Measurements from ENCODE around the gene RUFY1.

RUFY1 gene

DNA sequence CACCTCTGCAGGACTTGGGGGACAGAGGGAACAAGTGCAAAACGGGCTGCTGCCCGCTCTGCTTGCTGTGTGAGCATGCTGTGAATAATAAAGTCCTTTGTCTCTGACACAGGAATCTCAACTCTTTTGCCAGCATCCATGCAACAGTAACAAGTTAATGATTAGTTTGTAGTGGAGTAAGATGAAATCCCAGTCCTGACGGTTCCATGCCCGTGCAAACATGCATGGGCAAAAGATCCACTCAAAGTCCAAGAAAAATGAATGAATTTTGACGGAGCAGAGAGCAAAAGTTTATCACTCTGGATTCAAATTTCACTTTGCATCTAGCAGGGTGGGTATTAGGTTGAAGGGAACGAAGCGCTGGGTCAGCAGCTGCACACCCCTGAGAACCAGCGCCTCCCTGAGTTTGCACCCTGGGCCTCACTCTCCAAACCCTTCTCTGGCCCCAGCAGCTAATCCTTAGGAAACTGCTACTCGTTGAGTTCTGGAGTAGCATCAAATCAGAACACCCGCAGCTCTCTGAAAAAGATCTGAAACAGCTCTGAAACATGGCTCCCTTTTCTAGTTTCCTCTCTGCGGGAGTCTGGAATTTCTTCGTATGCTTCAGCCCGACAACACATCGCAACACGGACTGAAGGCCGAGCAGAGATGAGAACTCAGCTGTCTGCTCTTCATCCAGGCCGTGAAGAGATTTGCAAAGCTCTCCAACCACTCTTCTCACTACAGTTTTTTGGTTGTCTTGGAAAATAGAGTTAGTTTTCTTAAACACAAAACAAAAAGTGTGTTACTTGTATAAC is 45.6 kb upstream of the RUFY1 start:
- Histone ChIP-seq H4K91ac (ENCODE audit: low read length) (no peak overlapping the region), H2AFZ (ENCODE audit: low read depth, low read length) (no peak overlapping the region), H3K14ac (ENCODE audit: low read length in 2 of 2) (no peak overlapping the region), H4K8ac (ENCODE audit: low read length) (no peak overlapping the region), H3K27ac (ENCODE audit: low read length, poor library complexity, severe bottlenecking) (no peak overlapping the region), H2BK120ac (ENCODE audit: low read depth, low read length) (no peak overlapping the region), H3K4me1 (ENCODE audit: control insufficient read depth, insufficient read depth, low read depth, low read length) (no peaks in the 10 kb centered on the region), H3K27me3 (ENCODE audit: control insufficient read depth in 1 of 2, insufficient read depth in 1 of 2, low read length in 2 of 2) (no peaks in the 10 kb centered on the region), H2BK5ac (ENCODE audit: low read depth, low read length, poor library complexity, severe bottlenecking) (no peak overlapping the region), H3K18ac (ENCODE audit: low read depth in 1 of 2, low read length in 2 of 2) (no peak overlapping the region), H3K4me3 (ENCODE audit: insufficient read depth in 1 of 2, low read depth in 1 of 2, low read length in 2 of 2) (no peak overlapping the region), H3K4ac (ENCODE audit: low read depth in 1 of 2, low read length in 2 of 2) (no peak overlapping the region), H3K4me2 (ENCODE audit: low read length, poor library complexity, severe bottlenecking) (no peak overlapping the region), H3K36me3 (ENCODE audit: control insufficient read depth in 1 of 2, insufficient read depth in 2 of 2, low read depth in 1 of 2, low read length in 2 of 2) (no peaks in the 10 kb centered on the region), H3K79me1 (replicated peaks; ENCODE audit: low read length, poor library complexity, severe bottlenecking) (no peaks in the 10 kb centered on the region), H2AK5ac (ENCODE audit: low read length, severe bottlenecking) (no peak overlapping the region), H3K23ac (ENCODE audit: low read length in 2 of 2) (no peak overlapping the region), H2BK15ac (ENCODE audit: low read depth, poor library complexity, severe bottlenecking) (no peak overlapping the region), H3K9me3 (ENCODE audit: control insufficient read depth, low read length) (no peaks in the 10 kb centered on the region), H2BK12ac (ENCODE audit: low read length in 2 of 2) (no peak overlapping the region), H3K9ac (ENCODE audit: low read length) (no peak overlapping the region)
- 74% methylated on average over 16 of the region's 17 CpGs for WGBS
- no peak for DNase-seq

DNA sequence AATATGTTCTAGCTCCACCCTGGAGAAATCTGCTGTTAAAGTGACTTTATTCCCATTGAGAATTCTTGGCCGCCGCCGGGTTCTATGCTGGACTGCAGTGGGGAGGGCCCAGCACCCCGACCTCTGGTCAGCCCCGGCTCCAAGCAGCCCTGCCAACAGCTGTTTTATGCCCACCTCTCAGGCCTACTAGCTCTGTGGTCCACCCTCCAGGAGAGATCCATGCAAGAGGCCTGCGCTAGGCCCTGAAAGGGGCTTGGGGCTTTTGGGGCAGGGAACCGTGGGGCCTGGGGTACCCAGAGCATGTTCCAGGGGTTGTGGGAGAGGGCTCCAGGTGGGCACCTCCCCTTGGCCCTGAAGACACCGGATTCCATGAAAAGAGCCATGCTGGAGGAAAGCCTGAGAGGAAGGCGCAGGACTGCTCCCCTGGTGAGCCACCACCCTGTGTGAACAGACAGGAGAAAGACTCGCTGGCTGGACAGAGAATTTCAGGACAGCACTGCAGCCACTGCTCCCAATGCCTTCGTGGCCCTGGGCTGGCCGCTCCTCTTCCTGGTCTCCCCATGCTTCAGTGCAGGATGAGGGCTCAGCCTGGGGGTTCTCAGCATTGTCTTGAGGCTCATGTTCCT is 44.6 kb upstream of the RUFY1 start:
- H3K18ac ChIP-seq (ENCODE audit: low read depth in 1 of 2, low read length in 2 of 2) = no peak overlapping the region
- no peak overlapping the region for H3K4me3 ChIP-seq (ENCODE audit: insufficient read depth in 1 of 2, low read depth in 1 of 2, low read length in 2 of 2)
- H2AFZ ChIP-seq (ENCODE audit: low read depth, low read length) = no peak overlapping the region
- H4K91ac ChIP-seq (ENCODE audit: low read length) = no peak overlapping the region
- no peaks in the 10 kb centered on the region for H3K36me3 ChIP-seq (ENCODE audit: control insufficient read depth in 1 of 2, insufficient read depth in 2 of 2, low read depth in 1 of 2, low read length in 2 of 2)
- no peak overlapping the region for H3K9ac ChIP-seq (ENCODE audit: low read length)
- H2BK15ac ChIP-seq (ENCODE audit: low read depth, poor library complexity, severe bottlenecking) = no peak overlapping the region
- 84% methylated on average over 12 of the region's 12 CpGs for WGBS
- no peaks in the 10 kb centered on the region for H3K4me1 ChIP-seq (ENCODE audit: control insufficient read depth, insufficient read depth, low read depth, low read length)
- H3K79me1 ChIP-seq (replicated peaks; ENCODE audit: low read length, poor library complexity, severe bottlenecking) = no peaks in the 10 kb centered on the region
- no peak overlapping the region for H2BK120ac ChIP-seq (ENCODE audit: low read depth, low read length)
- H3K23ac ChIP-seq (ENCODE audit: low read length in 2 of 2) = no peak overlapping the region
- no peak overlapping the region for H3K27ac ChIP-seq (ENCODE audit: low read length, poor library complexity, severe bottlenecking)
- no peak overlapping the region for H3K14ac ChIP-seq (ENCODE audit: low read length in 2 of 2)
- no peak for DNase-seq
- H2BK5ac ChIP-seq (ENCODE audit: low read depth, low read length, poor library complexity, severe bottlenecking) = no peak overlapping the region
- no peaks in the 10 kb centered on the region for H3K9me3 ChIP-seq (ENCODE audit: control insufficient read depth, low read length)
- H3K4ac ChIP-seq (ENCODE audit: low read depth in 1 of 2, low read length in 2 of 2) = no peak overlapping the region
- H2AK5ac ChIP-seq (ENCODE audit: low read length, severe bottlenecking) = no peak overlapping the region
- H3K27me3 ChIP-seq (ENCODE audit: control insufficient read depth in 1 of 2, insufficient read depth in 1 of 2, low read length in 2 of 2) = no peaks in the 10 kb centered on the region
- H4K8ac ChIP-seq (ENCODE audit: low read length) = no peak overlapping the region
- no peak overlapping the region for H3K4me2 ChIP-seq (ENCODE audit: low read length, poor library complexity, severe bottlenecking)
- no peak overlapping the region for H2BK12ac ChIP-seq (ENCODE audit: low read length in 2 of 2)

- H2AK5ac ChIP-seq (ENCODE audit: low read length, severe bottlenecking) = no peak overlapping the region
- H3K27ac ChIP-seq (ENCODE audit: low read length, poor library complexity, severe bottlenecking) = no peak overlapping the region
- peaks cover 0 to 14% of the 10 kb centered on the region in 2 experiments for H3K27me3 ChIP-seq (ENCODE audit: control insufficient read depth in 1 of 2, insufficient read depth in 1 of 2, low read length in 2 of 2)
- WGBS = 60% methylated on average over 3 of the region's 4 CpGs
- H2BK5ac ChIP-seq (ENCODE audit: low read depth, low read length, poor library complexity, severe bottlenecking) = no peak overlapping the region
- no peak overlapping the region for H3K9ac ChIP-seq (ENCODE audit: low read length)
- H3K36me3 ChIP-seq (ENCODE audit: control insufficient read depth in 1 of 2, insufficient read depth in 2 of 2, low read depth in 1 of 2, low read length in 2 of 2) = no peaks in the 10 kb centered on the region
- DNase-seq = no peak
- H2BK12ac ChIP-seq (ENCODE audit: low read length in 2 of 2) = no peak overlapping the region
- H3K4ac ChIP-seq (ENCODE audit: low read depth in 1 of 2, low read length in 2 of 2) = no peak overlapping the region
- H2BK120ac ChIP-seq (ENCODE audit: low read depth, low read length) = no peak overlapping the region
- H3K4me2 ChIP-seq (ENCODE audit: low read length, poor library complexity, severe bottlenecking) = no peak overlapping the region
- no peak overlapping the region for H3K4me3 ChIP-seq (ENCODE audit: insufficient read depth in 1 of 2, low read depth in 1 of 2, low read length in 2 of 2)
- no peak overlapping the region for H4K8ac ChIP-seq (ENCODE audit: low read length)
- H3K18ac ChIP-seq (ENCODE audit: low read depth in 1 of 2, low read length in 2 of 2) = no peak overlapping the region
- H3K14ac ChIP-seq (ENCODE audit: low read length in 2 of 2) = no peak overlapping the region
- H3K9me3 ChIP-seq (ENCODE audit: control insufficient read depth, low read length) = no peaks in the 10 kb centered on the region
- no peak overlapping the region for H2AFZ ChIP-seq (ENCODE audit: low read depth, low read length)
- no peak overlapping the region for H4K91ac ChIP-seq (ENCODE audit: low read length)
- no peak overlapping the region for H3K23ac ChIP-seq (ENCODE audit: low read length in 2 of 2)
- H2BK15ac ChIP-seq (ENCODE audit: low read depth, poor library complexity, severe bottlenecking) = no peak overlapping the region
- H3K79me1 ChIP-seq (replicated peaks; ENCODE audit: low read length, poor library complexity, severe bottlenecking) = no peaks in the 10 kb centered on the region
- H3K4me1 ChIP-seq (ENCODE audit: control insufficient read depth, insufficient read depth, low read depth, low read length) = no peaks in the 10 kb centered on the region
These were observed 41.1 kb upstream of the RUFY1 start for GRCh38 chr5:179509239-179509638.

GRCh38 chr5:179509845-179510244 is 40.5 kb upstream of the RUFY1 start:
- H2AFZ ChIP-seq (ENCODE audit: low read depth, low read length) = no peak overlapping the region

More at GRCh38 chr5:179509845-179510244, 40.5 kb upstream of the RUFY1 start:
- no peak overlapping the region for H3K4ac ChIP-seq (ENCODE audit: low read depth in 1 of 2, low read length in 2 of 2)
- H2BK15ac ChIP-seq (ENCODE audit: low read depth, poor library complexity, severe bottlenecking) = no peak overlapping the region
- H3K79me1 ChIP-seq (replicated peaks; ENCODE audit: low read length, poor library complexity, severe bottlenecking) = no peaks in the 10 kb centered on the region
- H4K91ac ChIP-seq (ENCODE audit: low read length) = no peak overlapping the region
- no CpG with 5 or more reads among the region's 1 CpG for WGBS
- no peak overlapping the region for H3K9ac ChIP-seq (ENCODE audit: low read length)
- H2BK120ac ChIP-seq (ENCODE audit: low read depth, low read length) = no peak overlapping the region
- H3K27ac ChIP-seq (ENCODE audit: low read length, poor library complexity, severe bottlenecking) = no peak overlapping the region
- H3K9me3 ChIP-seq (ENCODE audit: control insufficient read depth, low read length) = no peaks in the 10 kb centered on the region
- no peak for DNase-seq
- no peak overlapping the region for H2AK5ac ChIP-seq (ENCODE audit: low read length, severe bottlenecking)
- no peak overlapping the region for H4K8ac ChIP-seq (ENCODE audit: low read length)
- H3K36me3 ChIP-seq (ENCODE audit: control insufficient read depth in 1 of 2, insufficient read depth in 2 of 2, low read depth in 1 of 2, low read length in 2 of 2) = no peaks in the 10 kb centered on the region
- H3K27me3 ChIP-seq (ENCODE audit: control insufficient read depth in 1 of 2, insufficient read depth in 1 of 2, low read length in 2 of 2) = peaks cover 0 to 14% of the 10 kb centered on the region in 2 experiments
- H3K23ac ChIP-seq (ENCODE audit: low read length in 2 of 2) = no peak overlapping the region
- H2BK12ac ChIP-seq (ENCODE audit: low read length in 2 of 2) = no peak overlapping the region
- no peak overlapping the region for H3K18ac ChIP-seq (ENCODE audit: low read depth in 1 of 2, low read length in 2 of 2)
- no peaks in the 10 kb centered on the region for H3K4me1 ChIP-seq (ENCODE audit: control insufficient read depth, insufficient read depth, low read depth, low read length)
- no peak overlapping the region for H3K4me2 ChIP-seq (ENCODE audit: low read length, poor library complexity, severe bottlenecking)
- no peak overlapping the region for H2BK5ac ChIP-seq (ENCODE audit: low read depth, low read length, poor library complexity, severe bottlenecking)
- no peak overlapping the region for H3K14ac ChIP-seq (ENCODE audit: low read length in 2 of 2)
- no peak overlapping the region for H3K4me3 ChIP-seq (ENCODE audit: insufficient read depth in 1 of 2, low read depth in 1 of 2, low read length in 2 of 2)
